ENCODE results near the gene C20orf141.
"Not testable (repeated sequence)": the region's sequence is repeated elsewhere in the genome, so short reads cannot be mapped to it uniquely, and the experiment has no call there.

C20orf141 gene

DNA sequence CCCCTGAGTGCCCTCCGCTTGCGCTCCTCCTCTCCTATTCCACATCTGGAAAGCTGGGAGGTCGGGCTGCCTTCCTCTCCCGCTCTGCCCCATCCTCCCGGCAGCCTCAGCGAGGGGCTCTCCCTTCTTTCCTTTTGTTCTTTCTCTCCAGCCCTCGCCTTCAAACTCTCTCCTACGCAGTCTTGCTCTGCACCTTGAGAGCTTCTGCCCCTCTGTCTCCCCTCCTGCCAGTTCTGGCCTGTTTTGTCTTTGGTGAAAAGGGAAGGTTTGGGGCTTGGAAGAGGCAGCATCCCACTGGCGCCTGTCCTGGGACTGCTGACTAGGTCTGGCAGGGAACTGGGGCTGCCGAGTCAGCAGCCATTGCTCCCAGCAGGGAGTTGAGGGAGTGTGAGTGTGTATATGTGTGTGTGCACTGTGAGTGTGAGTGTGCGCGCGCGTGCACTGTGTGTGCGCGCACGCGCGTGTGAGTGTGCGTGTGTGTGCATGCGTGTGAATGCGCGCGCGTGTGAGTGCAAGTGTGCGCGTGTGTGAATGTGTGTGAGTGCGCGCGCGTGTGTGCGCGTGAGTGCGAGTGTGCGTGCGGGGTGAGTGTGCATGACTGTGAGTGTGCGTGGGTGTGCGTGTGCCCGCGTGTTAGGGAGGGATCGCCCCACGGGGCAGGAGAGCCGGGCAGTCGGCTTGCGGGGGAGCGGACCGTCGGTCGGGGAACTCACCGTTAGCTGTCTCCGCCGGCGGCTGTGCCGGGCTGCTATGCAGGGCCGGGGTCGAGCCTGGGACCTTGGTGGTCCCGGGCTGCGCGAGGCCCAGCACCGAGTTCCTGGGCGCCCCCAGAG, 14.9 kb upstream of the C20orf141 start:
- peak in 2 of 3 experiments; percentile 46 to 62 for DNase-seq

- peak in 2 of 3 experiments; percentile 64 for DNase-seq
Measured at GRCh38 chr20:2800521-2801285, 14.1 kb upstream of the C20orf141 start, which contains the start of gene CPXM1. TSS of gene CPXM1 (minus strand) at chr20:2800627. CDS start at chr20:2800572, 55 bp downstream.

DNA sequence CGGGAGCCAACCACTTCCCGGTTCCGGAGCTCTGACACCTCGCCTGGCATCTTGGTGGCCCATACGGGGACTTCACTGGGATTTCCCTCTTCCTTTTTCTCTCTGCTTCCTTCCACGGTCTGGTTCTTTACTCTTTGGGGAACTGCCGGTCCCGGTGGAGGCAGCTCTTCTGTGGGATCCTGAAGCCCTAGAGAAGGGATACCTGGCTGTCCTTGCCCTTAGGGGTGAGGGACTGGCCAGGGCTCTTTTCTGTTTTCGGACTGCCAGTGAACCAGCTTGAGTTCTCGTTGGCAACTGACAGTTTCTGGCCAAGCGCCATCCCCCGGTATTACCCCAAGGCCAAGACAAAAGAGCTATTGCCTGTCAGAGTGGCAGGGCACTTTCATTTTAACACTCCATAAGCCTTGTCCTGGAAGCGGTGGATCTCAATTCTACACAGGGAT, 13.5 kb upstream of the C20orf141 start:
- no peak for DNase-seq

- DNase-seq, result no peak
Measured at GRCh38 chr20:2804041-2804828, 10.6 kb upstream of the C20orf141 start.

DNA sequence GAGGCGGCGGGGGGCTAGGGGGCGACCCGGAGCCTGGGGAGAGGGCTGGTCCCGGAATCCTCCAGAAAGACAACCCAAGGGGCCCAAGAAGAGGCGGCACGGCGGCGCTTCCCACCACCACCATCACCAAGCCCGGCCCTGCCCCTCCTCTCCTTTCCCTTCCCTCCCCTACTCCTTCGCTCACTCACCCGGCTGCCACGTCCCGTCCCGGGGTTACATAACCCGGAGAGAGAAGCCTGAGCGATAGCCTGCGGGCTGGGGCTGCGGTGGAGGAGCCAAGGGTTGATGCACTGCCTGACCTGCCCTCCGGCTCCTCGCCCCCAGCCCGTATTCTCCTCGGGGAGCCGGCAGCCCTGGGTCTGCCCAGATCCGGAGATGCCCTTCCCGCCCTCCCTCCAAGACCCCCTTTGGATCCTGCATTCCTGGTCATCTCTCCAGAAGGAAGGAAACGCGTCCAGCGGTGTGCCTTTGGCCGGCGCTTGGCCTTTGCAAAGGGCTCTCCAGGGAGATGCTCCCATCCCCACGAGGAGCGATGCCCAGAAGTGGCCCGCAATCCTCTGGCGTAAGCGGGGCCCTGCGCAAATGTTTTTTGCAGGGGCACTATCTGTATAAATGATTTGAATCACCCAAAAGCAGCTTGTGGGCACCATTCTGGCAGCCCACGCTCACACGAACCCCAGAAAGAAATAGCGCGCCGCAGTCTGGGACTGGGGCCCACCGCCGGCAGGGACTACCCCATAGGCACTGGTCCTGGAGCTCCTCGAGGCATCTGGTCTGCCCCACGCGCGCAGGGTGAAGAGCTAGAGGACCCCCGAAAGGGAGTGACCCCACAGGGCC, 9.7 kb upstream of the C20orf141 start:
- DNase-seq, result no peak

DNA sequence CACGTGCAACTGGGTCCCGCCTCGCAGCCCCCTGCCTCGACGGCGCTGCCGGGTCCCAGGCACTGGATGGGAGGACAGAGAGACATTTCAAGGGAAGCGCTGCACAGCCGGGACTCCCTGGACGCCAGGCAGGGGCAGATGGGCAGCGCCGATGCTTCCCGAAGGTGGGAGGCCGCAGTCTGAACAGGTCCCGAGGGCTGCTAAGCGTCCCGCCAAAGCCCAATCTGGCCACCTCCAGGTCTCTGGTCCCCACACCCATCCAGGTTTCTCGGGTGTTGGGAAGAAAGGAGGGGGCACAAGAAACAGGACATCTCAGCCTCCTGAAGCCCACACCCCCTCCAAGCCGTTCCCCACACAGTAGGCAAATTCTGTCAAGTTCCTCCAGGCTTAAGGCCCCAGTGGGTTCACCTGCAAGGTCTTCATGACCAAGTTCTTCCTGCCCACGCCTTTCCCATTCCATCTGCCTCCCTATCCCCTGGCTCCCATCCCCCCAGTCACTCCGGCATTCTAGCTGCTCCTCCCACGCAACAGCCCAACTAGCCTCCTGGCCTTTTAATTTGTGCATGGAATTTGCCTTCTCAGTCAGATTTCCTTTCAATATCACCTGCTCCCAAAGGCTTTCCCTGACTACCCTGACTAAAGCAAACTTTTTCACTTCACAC, 9.0 kb upstream of the C20orf141 start:
- no peak for DNase-seq

GRCh38 chr20:2806351-2806701, 8.5 kb upstream of the C20orf141 start:
- no peak for DNase-seq

DNA sequence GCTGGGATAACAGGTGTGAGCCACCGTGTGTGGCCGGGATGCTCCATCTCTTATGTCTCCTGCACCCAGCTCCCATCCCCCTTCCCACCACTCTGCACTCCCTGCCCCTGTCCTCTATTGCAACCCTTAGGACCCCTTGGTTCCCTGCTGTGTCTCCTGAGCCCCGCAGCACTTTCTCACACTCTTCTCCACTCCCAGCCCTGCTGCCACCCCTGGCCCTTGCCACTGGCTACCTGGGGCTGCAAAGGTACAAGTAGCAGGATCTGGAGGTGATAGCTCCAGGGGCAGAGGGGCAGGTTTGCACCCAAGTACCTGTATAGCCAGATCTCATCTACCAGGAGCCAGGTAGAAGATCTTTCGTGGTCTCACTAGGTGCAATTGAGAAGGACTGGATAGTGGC, 7.8 kb upstream of the C20orf141 start:
- no peak for DNase-seq

DNA sequence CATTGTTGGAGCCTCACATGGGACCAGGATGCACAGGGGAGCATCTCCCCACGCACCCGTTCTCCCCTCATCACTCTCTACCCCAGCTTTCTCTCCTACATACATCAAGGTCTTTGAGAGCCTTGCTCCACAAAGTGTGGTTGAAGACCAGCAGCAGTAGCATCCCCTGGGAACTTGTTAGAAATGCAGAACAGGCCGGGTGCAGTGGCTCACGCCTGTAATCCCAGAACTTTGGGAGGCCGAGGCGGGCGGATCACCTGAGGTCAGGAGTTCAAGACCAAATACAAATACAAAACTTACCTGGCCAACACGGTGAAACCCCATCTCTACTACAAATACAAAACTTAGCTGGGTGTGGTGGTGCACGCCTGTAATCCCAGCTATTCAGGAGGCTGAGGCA, 6.9 kb upstream of the C20orf141 start:
- DNase-seq, result not testable (repeated sequence)

DNA sequence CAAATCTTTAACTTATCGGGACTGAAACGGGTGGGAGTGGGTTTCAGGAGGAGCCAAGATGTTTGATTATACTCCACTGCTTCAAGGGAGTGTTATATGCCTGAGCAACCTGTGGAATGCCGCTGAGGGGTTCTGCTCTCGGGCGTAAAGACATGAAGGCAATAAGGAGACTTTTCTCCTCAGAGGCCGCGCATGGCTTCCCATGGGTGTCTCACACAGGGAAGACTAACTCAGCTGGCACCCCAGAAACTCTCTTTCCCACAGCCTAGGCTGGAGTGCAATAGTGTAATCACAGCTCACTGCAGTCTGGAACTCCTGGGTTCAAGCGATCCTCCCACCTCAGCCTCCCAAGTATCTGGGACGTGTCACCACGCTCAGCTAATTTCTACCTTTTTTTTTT, 5.1 kb upstream of the C20orf141 start:
- no peak for DNase-seq

GRCh38 chr20:2812189-2812588, 2.6 kb upstream of the C20orf141 start:
- DNase-seq, result no peak

- no peak for DNase-seq
Measured at GRCh38 chr20:2814076-2814475, 711 bp upstream of the C20orf141 start.

DNA sequence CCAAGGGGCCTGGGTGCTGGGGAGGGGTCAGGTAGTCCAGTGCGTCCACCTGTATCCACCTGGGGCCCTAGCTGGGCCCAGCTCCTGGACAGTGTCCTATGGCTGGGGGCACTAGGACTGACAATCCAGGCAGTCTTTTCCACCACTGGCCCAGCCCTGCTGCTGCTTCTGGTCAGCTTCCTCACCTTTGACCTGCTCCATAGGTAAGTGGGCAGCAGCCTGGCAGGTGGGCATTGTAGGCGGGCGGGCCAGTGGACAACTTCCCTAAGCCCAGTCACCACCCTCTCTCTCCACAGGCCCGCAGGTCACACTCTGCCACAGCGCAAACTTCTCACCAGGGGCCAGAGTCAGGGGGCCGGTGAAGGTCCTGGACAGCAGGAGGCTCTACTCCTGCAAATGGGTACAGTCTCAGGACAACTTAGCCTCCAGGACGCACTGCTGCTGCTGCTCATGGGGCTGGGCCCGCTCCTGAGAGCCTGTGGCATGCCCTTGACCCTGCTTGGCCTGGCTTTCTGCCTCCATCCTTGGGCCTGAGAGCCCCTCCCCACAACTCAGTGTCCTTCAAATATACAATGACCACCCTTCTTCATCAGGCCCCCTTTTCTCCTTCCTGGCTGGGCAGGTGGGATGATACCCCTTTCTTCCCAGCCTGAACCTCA, 584 bp downstream of the C20orf141 start:
- DNase-seq, result no peak

- no peak for DNase-seq
Measured at GRCh38 chr20:2816030-2816582, 1.3 kb downstream of the C20orf141 start, which contains the start of gene TMEM239. TSS of gene TMEM239 (plus strand) at chr20:2816364. CDS start at chr20:2816555, 191 bp downstream.

DNA sequence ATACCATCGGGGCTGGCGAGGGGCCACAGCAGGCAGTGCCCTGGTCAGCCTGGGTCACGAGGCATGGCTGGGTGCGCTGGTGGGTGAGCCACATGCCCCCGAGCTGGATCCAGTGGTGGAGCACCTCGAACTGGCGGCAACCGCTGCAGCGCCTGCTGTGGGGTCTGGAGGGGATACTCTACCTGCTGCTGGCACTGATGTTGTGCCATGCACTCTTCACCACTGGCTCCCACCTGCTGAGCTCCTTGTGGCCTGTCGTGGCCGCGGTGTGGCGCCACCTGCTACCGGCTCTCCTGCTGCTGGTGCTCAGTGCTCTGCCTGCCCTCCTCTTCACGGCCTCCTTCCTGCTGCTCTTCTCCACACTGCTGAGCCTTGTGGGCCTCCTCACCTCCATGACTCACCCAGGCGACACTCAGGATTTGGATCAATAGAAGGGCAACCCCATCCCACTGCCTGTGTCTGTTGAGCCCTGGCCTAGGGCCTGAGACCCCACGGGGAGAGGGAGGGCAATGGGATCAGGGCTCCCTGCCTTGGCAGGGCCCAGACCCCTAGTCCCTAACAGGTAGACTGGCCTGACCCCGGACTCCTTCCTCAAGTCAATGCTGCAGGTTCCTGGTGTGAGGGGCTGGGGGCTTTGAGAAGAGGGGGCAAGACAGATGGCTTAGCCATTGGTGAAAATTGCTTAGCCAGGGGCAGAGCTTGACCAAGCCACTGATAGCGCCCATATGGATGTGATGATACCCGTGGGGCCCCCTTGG, 2.0 kb downstream of the C20orf141 start:
- no peak for DNase-seq

- no peak for DNase-seq
Measured at GRCh38 chr20:2817341-2817726, 2.5 kb downstream of the C20orf141 start.

GRCh38 chr20:2817891-2818595, 3.3 kb downstream of the C20orf141 start:
- no peak for DNase-seq

- no peak for DNase-seq
Measured at GRCh38 chr20:2820084-2820895, 5.5 kb downstream of the C20orf141 start.
